Stimulated activated CD4-positive, alpha-beta T cell treated with anti-CD3 and anti-CD28 coated beads, Interleukin-12 subunit alpha, Interleukin-12 subunit beta, amount 100 ng/mL, for 24 hours (primary cell): ENCODE measurements around the gene RBX1.
"Not testable (repeated sequence)": the region's sequence is repeated elsewhere in the genome, so short reads cannot be mapped to it uniquely, and the experiment has no call there.

Experiments
- DNase-seq, 2 experiments: peaks; one replicate each; pipeline ENCODE4 v3.0.0-alpha.2; 2020; ENCODE audit warnings: low read depth in 2 of 2

The RBX1 gene

GRCh38 chr22:40950962-40951794 is at the start of gene RBX1:
Gene RBX1 (plus strand): TSS chr22:40951378. CDS start chr22:40951399, 21 bp downstream.
- DNase-seq, result peak; percentile 97

- no peak for DNase-seq
Observed at GRCh38 chr22:40904101-40904500, 47.1 kb upstream of the RBX1 start.

- no peak for DNase-seq
Observed at GRCh38 chr22:40908895-40909294, 42.3 kb upstream of the RBX1 start.

- no peak for DNase-seq
Observed at GRCh38 chr22:40911772-40912171, 39.4 kb upstream of the RBX1 start.

GRCh38 chr22:40912987-40913386 is 38.2 kb upstream of the RBX1 start:
- DNase-seq, result not testable (repeated sequence)

GRCh38 chr22:40919446-40919845 is 31.7 kb upstream of the RBX1 start:
- no peak for DNase-seq

GRCh38 chr22:40920526-40920925 is 30.7 kb upstream of the RBX1 start:
- no peak for DNase-seq

GRCh38 chr22:40922484-40923303 is 28.5 kb upstream of the RBX1 start:
- no peak for DNase-seq

GRCh38 chr22:40928657-40929056 is 22.5 kb upstream of the RBX1 start:
- DNase-seq, result no peak

GRCh38 chr22:40932396-40932795 is 18.8 kb upstream of the RBX1 start:
- no peak for DNase-seq

- no peak for DNase-seq
Observed at GRCh38 chr22:40939202-40939601, 12.0 kb upstream of the RBX1 start.

- no peak for DNase-seq
Observed at GRCh38 chr22:40951795-40952605, 822 bp downstream of the RBX1 start.

- DNase-seq, result no peak
Observed at GRCh38 chr22:40953471-40953870, 2.3 kb downstream of the RBX1 start.

GRCh38 chr22:40954113-40954512 is 2.9 kb downstream of the RBX1 start:
- no peak for DNase-seq

GRCh38 chr22:40955571-40955970 is 4.4 kb downstream of the RBX1 start:
- no peak for DNase-seq

GRCh38 chr22:40957601-40958000 is 6.4 kb downstream of the RBX1 start:
- DNase-seq, result no peak

GRCh38 chr22:40958299-40958698 is 7.1 kb downstream of the RBX1 start:
- no peak for DNase-seq

GRCh38 chr22:40960145-40960544 is 9.0 kb downstream of the RBX1 start:
- DNase-seq, result no peak

GRCh38 chr22:40965936-40966725 is 15.0 kb downstream of the RBX1 start:
- DNase-seq, result no peak

- DNase-seq, result no peak
Observed at GRCh38 chr22:40966726-40967085, 15.5 kb downstream of the RBX1 start.

GRCh38 chr22:40967111-40967760 is 16.1 kb downstream of the RBX1 start:
- DNase-seq, result no peak
